ENCODE results near the gene CDX2.

DNA sequence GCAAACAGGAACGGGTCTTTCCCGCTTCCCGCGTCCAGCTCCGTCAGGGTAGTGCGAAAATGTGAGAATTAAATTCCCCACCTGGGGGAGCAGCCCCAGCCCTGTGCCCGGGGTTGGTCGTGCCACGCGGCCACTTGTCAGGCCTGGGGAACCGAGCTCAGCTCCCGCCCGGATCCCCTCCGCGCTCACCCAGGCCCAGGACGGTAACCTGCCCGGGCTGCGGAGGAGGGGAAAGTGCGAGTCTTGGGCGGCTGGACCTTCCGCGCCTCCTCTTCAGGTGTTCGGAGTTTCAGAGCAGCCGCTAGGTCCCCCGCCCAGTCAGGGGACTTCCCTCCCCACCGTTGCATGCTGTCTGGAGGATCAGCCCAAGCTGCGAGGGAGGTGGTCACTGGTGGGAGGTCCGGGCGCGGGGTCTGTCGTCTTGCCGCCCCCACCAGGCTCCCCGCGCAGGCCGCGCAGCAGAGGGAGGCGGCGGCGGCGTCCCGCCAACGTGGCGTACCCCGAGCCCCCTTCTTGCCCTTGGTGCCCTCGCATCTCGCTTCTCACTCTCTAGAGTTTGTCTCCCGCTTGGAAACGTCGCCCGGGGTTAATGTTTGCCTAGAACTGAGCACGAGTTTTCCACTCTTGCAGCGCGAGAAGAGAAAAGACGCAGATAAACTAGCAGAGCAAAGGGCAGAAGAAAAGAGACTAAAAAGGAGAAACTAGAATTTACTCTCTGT is 11.3 kb upstream of the CDX2 start:
- TF ChIP-seq, protein P1, sequence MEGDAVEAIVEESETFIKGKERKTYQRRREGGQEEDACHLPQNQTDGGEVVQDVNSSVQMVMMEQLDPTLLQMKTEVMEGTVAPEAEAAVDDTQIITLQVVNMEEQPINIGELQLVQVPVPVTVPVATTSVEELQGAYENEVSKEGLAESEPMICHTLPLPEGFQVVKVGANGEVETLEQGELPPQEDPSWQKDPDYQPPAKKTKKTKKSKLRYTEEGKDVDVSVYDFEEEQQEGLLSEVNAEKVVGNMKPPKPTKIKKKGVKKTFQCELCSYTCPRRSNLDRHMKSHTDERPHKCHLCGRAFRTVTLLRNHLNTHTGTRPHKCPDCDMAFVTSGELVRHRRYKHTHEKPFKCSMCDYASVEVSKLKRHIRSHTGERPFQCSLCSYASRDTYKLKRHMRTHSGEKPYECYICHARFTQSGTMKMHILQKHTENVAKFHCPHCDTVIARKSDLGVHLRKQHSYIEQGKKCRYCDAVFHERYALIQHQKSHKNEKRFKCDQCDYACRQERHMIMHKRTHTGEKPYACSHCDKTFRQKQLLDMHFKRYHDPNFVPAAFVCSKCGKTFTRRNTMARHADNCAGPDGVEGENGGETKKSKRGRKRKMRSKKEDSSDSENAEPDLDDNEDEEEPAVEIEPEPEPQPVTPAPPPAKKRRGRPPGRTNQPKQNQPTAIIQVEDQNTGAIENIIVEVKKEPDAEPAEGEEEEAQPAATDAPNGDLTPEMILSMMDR (IDR thresholded peaks at IDR 0.05; ENCODE audit: insufficient read depth, low read length), result no peak
- TF ChIP-seq POLR2AphosphoS5 (IDR thresholded peaks at IDR 0.05; ENCODE audit: low read depth) (no peak), GABPA (IDR thresholded peaks at IDR 0.05; ENCODE audit: low read depth) (no peak)
- TF ChIP-seq, protein P2, sequence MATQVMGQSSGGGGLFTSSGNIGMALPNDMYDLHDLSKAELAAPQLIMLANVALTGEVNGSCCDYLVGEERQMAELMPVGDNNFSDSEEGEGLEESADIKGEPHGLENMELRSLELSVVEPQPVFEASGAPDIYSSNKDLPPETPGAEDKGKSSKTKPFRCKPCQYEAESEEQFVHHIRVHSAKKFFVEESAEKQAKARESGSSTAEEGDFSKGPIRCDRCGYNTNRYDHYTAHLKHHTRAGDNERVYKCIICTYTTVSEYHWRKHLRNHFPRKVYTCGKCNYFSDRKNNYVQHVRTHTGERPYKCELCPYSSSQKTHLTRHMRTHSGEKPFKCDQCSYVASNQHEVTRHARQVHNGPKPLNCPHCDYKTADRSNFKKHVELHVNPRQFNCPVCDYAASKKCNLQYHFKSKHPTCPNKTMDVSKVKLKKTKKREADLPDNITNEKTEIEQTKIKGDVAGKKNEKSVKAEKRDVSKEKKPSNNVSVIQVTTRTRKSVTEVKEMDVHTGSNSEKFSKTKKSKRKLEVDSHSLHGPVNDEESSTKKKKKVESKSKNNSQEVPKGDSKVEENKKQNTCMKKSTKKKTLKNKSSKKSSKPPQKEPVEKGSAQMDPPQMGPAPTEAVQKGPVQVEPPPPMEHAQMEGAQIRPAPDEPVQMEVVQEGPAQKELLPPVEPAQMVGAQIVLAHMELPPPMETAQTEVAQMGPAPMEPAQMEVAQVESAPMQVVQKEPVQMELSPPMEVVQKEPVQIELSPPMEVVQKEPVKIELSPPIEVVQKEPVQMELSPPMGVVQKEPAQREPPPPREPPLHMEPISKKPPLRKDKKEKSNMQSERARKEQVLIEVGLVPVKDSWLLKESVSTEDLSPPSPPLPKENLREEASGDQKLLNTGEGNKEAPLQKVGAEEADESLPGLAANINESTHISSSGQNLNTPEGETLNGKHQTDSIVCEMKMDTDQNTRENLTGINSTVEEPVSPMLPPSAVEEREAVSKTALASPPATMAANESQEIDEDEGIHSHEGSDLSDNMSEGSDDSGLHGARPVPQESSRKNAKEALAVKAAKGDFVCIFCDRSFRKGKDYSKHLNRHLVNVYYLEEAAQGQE (IDR thresholded peaks at IDR 0.05; ENCODE audit: insufficient replicate concordance, low read depth), result no peak
